Measurements from ENCODE around the gene POLD3. TPM values are rescaled to one million over a fixed set of nuclear protein-coding genes. Genes with fewer than 3 reads are reported as not detected.

Gene POLD3
- total RNA-seq (2022; extraction: Qiagen RNA extraction; ENCODE audit: low read depth): 14.1 to 19.3 TPM (median 16.9 TPM) in 5 replicates

GRCh38 chr11:74592441-74593362 lies at the start of gene POLD3:
TSS of gene POLD3 (plus strand) at chr11:74592582. CDS start at chr11:74592659, 77 bp downstream.

Other genes with a start within 250 kb of the POLD3 start
- gene PGM2L1, start 194.1 kb upstream of the POLD3 start, total RNA-seq (2022; extraction: Qiagen RNA extraction; ENCODE audit: low read depth): 10.4 to 21.2 TPM (median 17.5 TPM) in 5 replicates
- gene KCNE3, start 125.0 kb upstream of the POLD3 start, total RNA-seq (2022; extraction: Qiagen RNA extraction; ENCODE audit: low read depth): 0.20 TPM in 1 of 5 replicates, not detected in the others
- 1.3 to 3.2 TPM (median 2.8 TPM) in 5 replicates for gene LIPT2, start 98.9 kb upstream of the POLD3 start, total RNA-seq (2022; extraction: Qiagen RNA extraction; ENCODE audit: low read depth)
- 2.9 to 4.8 TPM (median 4.2 TPM) in 5 replicates for gene CHRDL2, start 138.8 kb downstream of the POLD3 start, total RNA-seq (2022; extraction: Qiagen RNA extraction; ENCODE audit: low read depth)
- 4.0 to 5.5 TPM (median 5.1 TPM) in 5 replicates for gene RNF169, start 156.3 kb downstream of the POLD3 start, total RNA-seq (2022; extraction: Qiagen RNA extraction; ENCODE audit: low read depth)

Measured in A549 treated with GW870086 at 1 μM for 4 hours (cell line).